H1 (cell line): ENCODE measurements around the gene SPATS1. TPM values are rescaled to one million over a fixed set of nuclear protein-coding genes. Genes with fewer than 3 reads are reported as not detected.

Experiments used
- CTCF ChIA-PET: fragments of 300-600 bp; sonication (Branson Sonifier 250); formaldehyde crosslinking; loops from one replicate; lab custom pipeline; 2021; ENCODE audit not compliant: partially characterized antibody; lab: Charles Lee
- POLR2A ChIA-PET: fragments of 300-600 bp; sonication (Branson Sonifier 250); formaldehyde crosslinking; loops from one replicate; lab custom pipeline; 2021; ENCODE audit warnings: inconsistent platforms; ENCODE audit not compliant: partially characterized antibody; lab: Charles Lee
- DNase-seq, 2 experiments: peaks; one replicate each; pipeline versions ENCODE4 v3.0.0 to v3.0.0-alpha.2; 2010 to 2022; ENCODE audit warnings: low spot score in 2 of 2, low read depth in 1 of 2, mixed read lengths in 1 of 2
- FAIRE-seq: peaks from 2 replicates; lab custom pipeline; 2011; peaks lifted over from hg19 to GRCh38; lab: Jason Lieb, UNC
- H2AFZ ChIP-seq: 2 replicates; pipeline ENCODE4 v1.8.1; 2012; ENCODE audit warnings: low read length, inconsistent platforms
- H2AK5ac ChIP-seq: 2 replicates; pipeline ENCODE4 v1.6.1; 2013; ENCODE audit warnings: low read depth, low read length
- H2BK120ac ChIP-seq: replicated peaks from 2 replicates; pipeline ENCODE3; 2013; ENCODE audit warnings: low read depth, low read length, inconsistent platforms
- H2BK12ac ChIP-seq: 2 replicates; pipeline ENCODE4 v1.6.1; 2013; ENCODE audit warnings: low read depth, low read length
- H2BK15ac ChIP-seq: 2 replicates; pipeline ENCODE4 v1.6.1; 2013; ENCODE audit warnings: low read length
- H2BK20ac ChIP-seq: 2 replicates; pipeline ENCODE4 v1.6.1; 2013; ENCODE audit warnings: low read length
- H2BK5ac ChIP-seq: 2 replicates; pipeline ENCODE4 v1.6.1; 2013; ENCODE audit warnings: low read depth, low read length
- H3K14ac ChIP-seq: 2 replicates; pipeline ENCODE4 v1.6.1; 2013; ENCODE audit warnings: inconsistent platforms; ENCODE audit not compliant: insufficient read length
- H3K18ac ChIP-seq: 2 replicates; pipeline ENCODE4 v1.6.1; 2013; ENCODE audit warnings: low read length; ENCODE audit errors: extremely low read depth
- H3K23ac ChIP-seq: 2 replicates; pipeline ENCODE4 v1.6.1; 2013; ENCODE audit warnings: inconsistent platforms; ENCODE audit not compliant: insufficient read length
- H3K23me2 ChIP-seq: 2 replicates; pipeline ENCODE4 v1.6.1; 2013; ENCODE audit warnings: low read depth, low read length
- H3K27ac ChIP-seq: 2 replicates; pipeline ENCODE4 v1.6.1; 2011; ENCODE audit warnings: low read depth, low read length, inconsistent platforms
- H3K27me3 ChIP-seq, 4 experiments: replicated peaks in 1 of 4; 1 replicate in 1 of 4; 2 replicates in 3 of 4; pipeline versions ENCODE4 v1.6.1 to v1.8.1; 2011 to 2013; ENCODE audit warnings: low read length in 3 of 4, mild to moderate bottlenecking in 3 of 4, inconsistent platforms in 2 of 4, mixed read lengths in 2 of 4, moderate library complexity in 1 of 4; ENCODE audit not compliant: control insufficient read depth in 3 of 4, insufficient read depth in 3 of 4; ENCODE audit errors: extremely low read depth in 1 of 4
- H3K36me3 ChIP-seq, 4 experiments: 2 replicates each; pipeline versions ENCODE4 v1.6.1 to v1.8.1; 2011 to 2013; ENCODE audit warnings: mild to moderate bottlenecking in 4 of 4, low read length in 3 of 4, moderate library complexity in 2 of 4, control low read depth in 1 of 4, inconsistent platforms in 1 of 4; ENCODE audit not compliant: insufficient read depth in 4 of 4, control insufficient read depth in 2 of 4
- H3K4ac ChIP-seq: replicated peaks from 2 replicates; pipeline ENCODE3; 2013; ENCODE audit warnings: low read length, low read depth, mixed read lengths, inconsistent platforms; ENCODE audit not compliant: insufficient read length
- H3K4me1 ChIP-seq, 4 experiments: replicated peaks in 1 of 4; 1 replicate in 1 of 4; 2 replicates in 3 of 4; pipeline versions ENCODE4 v1.6.1 to v1.8.1; 2011 to 2013; ENCODE audit warnings: low read length in 3 of 4, inconsistent platforms in 2 of 4, mixed read lengths in 1 of 4; ENCODE audit not compliant: insufficient read depth in 4 of 4, control insufficient read depth in 3 of 4
- H3K4me2 ChIP-seq, 2 experiments: 2 replicates each; pipeline versions ENCODE4 v1.6.1 to v1.8.1; 2011 to 2013; ENCODE audit warnings: low read depth in 2 of 2, low read length in 2 of 2, control low read depth in 1 of 2, inconsistent platforms in 1 of 2, mild to moderate bottlenecking in 1 of 2; ENCODE audit not compliant: insufficient read depth in 1 of 2
- H3K4me3 ChIP-seq, 4 experiments: fragments of 200-600, 300-600 bp in 1 of 4; sonication (generic), shearing (Covaris generic), sonication (Bioruptor Twin) in 1 of 4; 2 replicates each; pipeline versions ENCODE4 v1.5.1 to v1.8.1; 2011 to 2016; ENCODE audit warnings: low read length in 4 of 4, low read depth in 3 of 4, control low read depth in 2 of 4, inconsistent platforms in 2 of 4, mild to moderate bottlenecking in 2 of 4, mixed read lengths in 1 of 4, moderate library complexity in 1 of 4; ENCODE audit not compliant: insufficient read depth in 2 of 4; ENCODE audit errors: extremely low read depth in 1 of 4
- H3K56ac ChIP-seq: replicated peaks from 2 replicates; pipeline ENCODE3; 2013; ENCODE audit warnings: low read depth, mild to moderate bottlenecking, mixed read lengths, low read length, inconsistent platforms; ENCODE audit not compliant: insufficient read length
- H3K79me1 ChIP-seq: 2 replicates; pipeline ENCODE4 v1.6.1; 2013; ENCODE audit warnings: low read depth, low read length, control low read depth
- H3K79me2 ChIP-seq, 2 experiments: 2 replicates each; pipeline versions ENCODE4 v1.6.1 to v1.8.1; 2012 to 2013; ENCODE audit warnings: low read length in 2 of 2, mild to moderate bottlenecking in 2 of 2, inconsistent platforms in 1 of 2; ENCODE audit not compliant: insufficient read depth in 2 of 2, control insufficient read depth in 1 of 2
- H3K9ac ChIP-seq, 4 experiments: replicated peaks in 1 of 4; 1 replicate in 1 of 4; 2 replicates in 3 of 4; pipeline versions ENCODE4 v1.6.1 to v1.8.1; 2011 to 2013; ENCODE audit warnings: low read depth in 3 of 4, low read length in 3 of 4, control low read depth in 2 of 4, mild to moderate bottlenecking in 2 of 4, moderate library complexity in 2 of 4, inconsistent platforms in 1 of 4; ENCODE audit errors: extremely low read depth in 1 of 4
- H3K9me3 ChIP-seq, 2 experiments: 2 replicates each; pipeline versions ENCODE4 v1.6.1 to v1.8.1; 2012 to 2013; ENCODE audit warnings: mild to moderate bottlenecking in 2 of 2, moderate library complexity in 2 of 2, control low read depth in 1 of 2, inconsistent platforms in 1 of 2, low read depth in 1 of 2, low read length in 1 of 2, mixed read lengths in 1 of 2; ENCODE audit not compliant: insufficient read depth in 2 of 2
- H4K20me1 ChIP-seq, 2 experiments: replicated peaks in 1 of 2; 2 replicates each; pipeline versions ENCODE3 to v1.8.1; 2011 to 2013; ENCODE audit warnings: inconsistent platforms in 2 of 2, low read length in 2 of 2, mild to moderate bottlenecking in 1 of 2; ENCODE audit not compliant: insufficient read depth in 2 of 2, control insufficient read depth in 1 of 2
- H4K5ac ChIP-seq: 2 replicates; pipeline ENCODE4 v1.6.1; 2013; ENCODE audit warnings: low read length, low read depth, mixed read lengths, inconsistent platforms; ENCODE audit not compliant: insufficient read length
- H4K8ac ChIP-seq: 2 replicates; pipeline ENCODE4 v1.8.0; 2013; ENCODE audit warnings: mild to moderate bottlenecking, moderate library complexity, low read length, inconsistent platforms; ENCODE audit not compliant: insufficient read depth; ENCODE audit errors: extremely low read depth
- H4K91ac ChIP-seq: replicated peaks from 2 replicates; pipeline ENCODE3; 2013; ENCODE audit warnings: low read length, mixed read lengths, inconsistent platforms; ENCODE audit not compliant: insufficient read length
- BACH1 ChIP-seq: IDR thresholded peaks from 2 replicates; pipeline ENCODE4 v1.6.1; 2012; ENCODE audit warnings: low read length, improper control_type of control experiment
- CBX5 ChIP-seq: fragments of 300-800, 300-1000 bp; sonication (generic); IDR thresholded peaks from 2 replicates; pipeline ENCODE4 v1.7.1; 2016; ENCODE audit warnings: antibody characterized with exemption, low read length, low read depth
- E2F6 ChIP-seq: IDR thresholded peaks from 2 replicates; pipeline ENCODE4 v1.6.1; 2012; ENCODE audit warnings: inconsistent platforms
- EGR1 ChIP-seq: IDR thresholded peaks from 2 replicates; pipeline ENCODE4 v1.6.1; 2011; ENCODE audit warnings: low read depth, low read length, borderline replicate concordance
- RAD21 ChIP-seq, 2 experiments: IDR thresholded peaks in 1 of 2; conservative IDR thresholded peaks in 1 of 2; 2 replicates each; pipeline ENCODE4 v1.6.1; 2011; ENCODE audit warnings: low read depth in 2 of 2, low read length in 2 of 2, improper control_type of control experiment in 1 of 2, inconsistent platforms in 1 of 2, mild to moderate bottlenecking in 1 of 2, moderate library complexity in 1 of 2
- SIN3A ChIP-seq, 2 experiments: IDR thresholded peaks in 1 of 2; conservative IDR thresholded peaks in 1 of 2; 2 replicates each; pipeline ENCODE4 v1.6.1; 2011 to 2012; ENCODE audit warnings: low read length in 2 of 2, improper control_type of control experiment in 1 of 2, low read depth in 1 of 2, mild to moderate bottlenecking in 1 of 2
- SP1 ChIP-seq: IDR thresholded peaks from 2 replicates; pipeline ENCODE4 v1.6.1; 2011; ENCODE audit warnings: low read depth, low read length
- SP2 ChIP-seq: IDR thresholded peaks from 2 replicates; pipeline ENCODE4 v1.6.1; 2012; ENCODE audit warnings: mild to moderate bottlenecking, low read length, inconsistent platforms
- YY1 ChIP-seq: IDR thresholded peaks from 2 replicates; pipeline ENCODE4 v1.6.1; 2011; ENCODE audit warnings: low read depth, mild to moderate bottlenecking, low read length
- WGBS, 2 experiments: shearing (Covaris generic) in 1 of 2; methylation state at CpG; one replicate each; pipeline versions ENCODE4 v1.1.6 to v1.1.7; 2013 to 2015; ENCODE audit warnings: low lambda C conversion rate in 2 of 2, mixed read lengths in 2 of 2, inconsistent platforms in 1 of 2, low coverage in 1 of 2, missing lambda C conversion rate in 1 of 2; ENCODE audit not compliant: insufficient replicate concordance in 2 of 2, insufficient coverage in 1 of 2, insufficient read length in 1 of 2; ENCODE audit errors: extremely low coverage in 1 of 2, missing lambda C conversion rate in 1 of 2; 5-methylcytosine and 5-hydroxymethylcytosine counted together
- polyA plus RNA-seq, 7 experiments: library from polyadenylated mRNA; depleted of rRNA in 3 of 7; stranded (reverse) in 5 of 7; unstranded in 2 of 7; fragments of >200 nt in 5 of 7; fragments of 200-250 nt in 2 of 7; gene quantifications; 1 replicate in 5 of 7; 2 replicates in 1 of 7; 4 replicates in 1 of 7; pipeline versions ENCODE4 v1.2.1 to v1.2.3, GENCODE V29; 2011 to 2013; ENCODE audit warnings: missing spikeins in 2 of 7, mixed read lengths in 2 of 7
- total RNA-seq: library from RNA; stranded (reverse); fragmentation: NEBNext Ultra II Directional; extraction: Animal tissue kit (Norgen Biotek cat#: 25700); gene quantifications from 2 replicates; pipeline ENCODE4 v1.2.1, GENCODE V29; 2021

The SPATS1 gene
- total and polyA plus RNA-seq, 2 of the 8 experiments (the other 6 are each of a cell fraction or from before 2014, with no cell fraction given): not detected

- Histone ChIP-seq H3K27me3 (no peaks in the 10 kb centered on the region), H3K36me3 (peaks cover 25 to 72% (median 56%) of the 10 kb centered on the region in 4 experiments), H3K18ac (no peak overlapping the region), H2AK5ac (no peak overlapping the region; the same call in 1 of the 2 replicates), H3K9me3 (no peaks in the 10 kb centered on the region), H3K4me1 (peaks cover 0 to 4% (median 0%) of the 10 kb centered on the region in 4 experiments; a peak in 1 of 7 replicates), H3K14ac (no peak overlapping the region), H3K4ac (no peak overlapping the region), H4K20me1 (peaks cover 2 to 4% of the 10 kb centered on the region in 2 experiments), H2BK15ac (no peak overlapping the region), H2AFZ (no peak overlapping the region), H3K27ac (no peak overlapping the region), H3K56ac (no peak overlapping the region), H2BK5ac (0 out of 2 replicates have a peak overlapping the region, but pooled peaks have one; percentile 10), H3K23me2 (no peaks in the 10 kb centered on the region), H4K91ac (no peak overlapping the region), H4K5ac (no peak overlapping the region), H2BK12ac (peak overlapping the region; percentile 50; the same call in 1 of the 2 replicates), H2BK20ac (no peak overlapping the region), H3K79me2 (no peaks in the 10 kb centered on the region), H3K4me3 (no peak overlapping the region), H3K9ac (no peak overlapping the region), H3K23ac (no peak overlapping the region), H3K4me2 (no peak overlapping the region), H4K8ac (no peak overlapping the region), H3K79me1 (no peaks in the 10 kb centered on the region), H2BK120ac (no peak overlapping the region)
- DNase-seq (peak in 1 of 2 experiments; percentile 80), FAIRE-seq (no peak)
- CTCF ChIA-PET: interaction anchor here (0.5 to 13.9 kb wide), 26 partner anchors 6 to 1552 kb away, joined by 3 to 330 read pairs (median 6); partner anchors contain the start of genes AARS2, HSP90AB1, NFKBIE and SPATS1
- 86% methylated on average over 24 of the region's 25 CpGs; no CpG with 5 or more reads in 1 of the 2 experiments for WGBS, 2 experiments
- POLR2A ChIA-PET: interaction anchor here (0.6 to 6.9 kb wide), 15 partner anchors 7 to 58 kb away, joined by 3 to 81 read pairs (median 5); partner anchors contain the start of genes AARS2, HSP90AB1 and SLC35B2
- no peak for TF ChIP-seq SP1
- peak; percentile 72 to 77 for TF ChIP-seq RAD21 (IDR thresholded peaks at IDR 0.05 in 1 of 2, conservative IDR thresholded peaks at IDR 0.05 in 1 of 2; ENCODE audit: low read depth in 2 of 2, low read length in 2 of 2)
- peak; percentile 91 for TF ChIP-seq YY1
- TF ChIP-seq SP2: no peak
- no peak for TF ChIP-seq E2F6
- TF ChIP-seq CBX5: no peak
- no peak for TF ChIP-seq EGR1
- peak; percentile 62; the same call in 1 of the 2 replicates for TF ChIP-seq BACH1
- 0 out of 4 replicates have a peak, but pooled peaks of 1 of the 2 experiments have one; percentile 33 for TF ChIP-seq SIN3A (conservative IDR thresholded peaks at IDR 0.05 in 1 of 2, IDR thresholded peaks at IDR 0.05 in 1 of 2; ENCODE audit: low read depth in 1 of 2, low read length in 2 of 2)
Measured at GRCh38 chr6:44304282-44305199, 37.9 kb upstream of the SPATS1 start.
